B cell (primary cell): Measurements from ENCODE around the gene FTO.

ENCODE experiments used
- CTCF ChIP-seq: fragments of 200-600 bp; IDR thresholded peaks from one replicate; pipeline ENCODE4 v1.8.0; 2022; ENCODE audit warnings: antibody characterized with exemption, mild to moderate bottlenecking
- EZH2 ChIP-seq: IDR thresholded peaks from 2 replicates; pipeline ENCODE4 v1.6.1; 2012; ENCODE audit warnings: borderline replicate concordance, low read depth, mild to moderate bottlenecking, moderate library complexity, low read length; ENCODE audit not compliant: insufficient read depth, poor library complexity, severe bottlenecking

GRCh38 chr16:54040975-54041374, 337.0 kb downstream of the FTO start:
- no peak for TF ChIP-seq CTCF
- TF ChIP-seq EZH2, result no peak
